Stimulated activated CD4-positive, alpha-beta T cell treated with anti-CD3 and anti-CD28 coated beads, Interleukin-12 subunit alpha, Interleukin-12 subunit beta, amount 100 ng/mL, for 48 hours (primary cell): ENCODE data around the gene POTEH.
"Not testable (repeated sequence)": the region's sequence is repeated elsewhere in the genome, so short reads cannot be mapped to it uniquely, and the experiment has no call there.

Source experiments
- DNase-seq, 3 donors: peaks; one replicate each; pipeline ENCODE4 v3.0.0-alpha.2; 2020; ENCODE audit warnings: low read depth in 2 of 3, low spot score in 1 of 3

Gene POTEH

GRCh38 chr22:15689749-15690125 lies at the start of gene POTEH:
TSS of gene POTEH (plus strand) at chr22:15690026. CDS start at chr22:15690078, 52 bp downstream.
- DNase-seq: not testable (repeated sequence)

GRCh38 chr22:15642288-15642861 lies 47.5 kb upstream of the POTEH start:
- DNase-seq: not testable (repeated sequence)

- DNase-seq: not testable (repeated sequence)
These were observed 37.9 kb upstream of the POTEH start for GRCh38 chr22:15651954-15652353.

- not testable (repeated sequence) for DNase-seq
These were observed 37.1 kb upstream of the POTEH start for GRCh38 chr22:15652738-15653137.

- DNase-seq: not testable (repeated sequence)
These were observed 36.6 kb upstream of the POTEH start for GRCh38 chr22:15653241-15653640.

- DNase-seq: not testable (repeated sequence)
These were observed 28.7 kb upstream of the POTEH start for GRCh38 chr22:15661102-15661501.

GRCh38 chr22:15664682-15665081 lies 25.1 kb upstream of the POTEH start:
- not testable (repeated sequence) for DNase-seq

- not testable (repeated sequence) for DNase-seq
These were observed 24.3 kb upstream of the POTEH start for GRCh38 chr22:15665478-15665877.

- not testable (repeated sequence) for DNase-seq
These were observed 20.4 kb upstream of the POTEH start for GRCh38 chr22:15669430-15669829.

GRCh38 chr22:15679702-15680101 lies 10.1 kb upstream of the POTEH start:
- DNase-seq: not testable (repeated sequence)

- DNase-seq: not testable (repeated sequence)
These were observed 5.7 kb upstream of the POTEH start for GRCh38 chr22:15684115-15684514.

GRCh38 chr22:15684695-15685094 lies 5.1 kb upstream of the POTEH start:
- not testable (repeated sequence) for DNase-seq

GRCh38 chr22:15685641-15686040 lies 4.2 kb upstream of the POTEH start:
- not testable (repeated sequence) for DNase-seq

GRCh38 chr22:15687086-15687485 lies 2.7 kb upstream of the POTEH start:
- not testable (repeated sequence) for DNase-seq

GRCh38 chr22:15687676-15688075 lies 2.1 kb upstream of the POTEH start:
- not testable (repeated sequence) for DNase-seq

GRCh38 chr22:15688090-15688489 lies 1.7 kb upstream of the POTEH start:
- not testable (repeated sequence) for DNase-seq

GRCh38 chr22:15689012-15689748 lies 646 bp upstream of the POTEH start:
- not testable (repeated sequence) for DNase-seq

GRCh38 chr22:15713600-15713999 lies 23.8 kb downstream of the POTEH start:
- DNase-seq: not testable (repeated sequence)

- DNase-seq: not testable (repeated sequence)
These were observed 24.3 kb downstream of the POTEH start for GRCh38 chr22:15714125-15714524.

GRCh38 chr22:15721884-15722283 lies 32.1 kb downstream of the POTEH start:
- not testable (repeated sequence) for DNase-seq

- not testable (repeated sequence) for DNase-seq
These were observed 39.5 kb downstream of the POTEH start for GRCh38 chr22:15729209-15729917.

- not testable (repeated sequence) for DNase-seq
These were observed 41.2 kb downstream of the POTEH start for GRCh38 chr22:15731023-15731422.
